WTC11 (cell line): ENCODE data around the gene DNAH14.

Experiments used
- ATF2 ChIP-seq: sonication (generic); formaldehyde crosslinking; IDR thresholded peaks from 2 replicates; pipeline ENCODE4 v1.8.1; 2022; ENCODE audit warnings: low read depth, missing genetic modification reagents, borderline replicate concordance
- ELF4 ChIP-seq: sonication (generic); formaldehyde crosslinking; IDR thresholded peaks from 2 replicates; pipeline ENCODE4 v1.8.1; 2022; ENCODE audit warnings: low read depth, mild to moderate bottlenecking, moderate library complexity, missing genetic modification reagents
- JUN ChIP-seq: sonication (generic); formaldehyde crosslinking; IDR thresholded peaks from 2 replicates; pipeline ENCODE4 v1.8.0; 2023; ENCODE audit warnings: mild to moderate bottlenecking, missing genetic modification reagents
- TCF7 ChIP-seq: sonication (generic); formaldehyde crosslinking; IDR thresholded peaks from 2 replicates; pipeline ENCODE4 v1.8.0; 2022; ENCODE audit warnings: mild to moderate bottlenecking, low read depth, missing genetic modification reagents, moderate library complexity
- ZNF416 ChIP-seq: fragments of 250-450 bp; sonication (Bioruptor Pico); IDR thresholded peaks from 2 replicates; pipeline ENCODE4 v1.9.0; 2021; ENCODE audit warnings: mild to moderate bottlenecking, inconsistent platforms
- ZNF423 ChIP-seq: fragments of 250-450 bp; sonication (Bioruptor Pico); IDR thresholded peaks from 2 replicates; pipeline ENCODE4 v2.1.2; 2022; ENCODE audit warnings: mild to moderate bottlenecking, moderate library complexity
- TF ChIP-seq, protein P1 (sequence below): sonication (generic); formaldehyde crosslinking; IDR thresholded peaks from 2 replicates; pipeline ENCODE4 v1.8.1; 2023; ENCODE audit warnings: mild to moderate bottlenecking, missing genetic modification reagents
- TF ChIP-seq, protein P2 (sequence below): fragments of 200-600 bp; IDR thresholded peaks from 2 replicates; pipeline ENCODE4 v1.8.0; 2022; ENCODE audit warnings: antibody characterized with exemption

DNA sequence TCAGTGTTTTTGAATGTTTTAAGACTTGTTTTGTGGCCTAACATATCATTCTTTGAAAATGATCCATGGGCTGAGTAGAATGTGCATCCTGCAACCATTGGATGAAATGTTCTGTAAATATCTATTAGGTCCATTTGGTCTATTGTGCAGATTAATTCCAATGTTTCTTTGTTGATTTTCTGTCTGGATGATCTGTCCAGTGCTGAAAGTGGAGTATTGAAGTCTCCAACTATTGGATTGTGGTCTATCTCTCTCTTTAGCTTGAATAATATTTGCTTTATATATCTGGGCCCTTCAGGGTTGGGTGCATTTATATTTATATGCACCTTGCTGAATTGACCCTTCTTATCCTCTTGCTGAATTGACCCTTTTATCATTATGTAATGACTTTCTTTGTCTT is 181.5 kb downstream of the DNAH14 start:
- TF ChIP-seq ZNF416 = no peak
- TF ChIP-seq, protein P1, sequence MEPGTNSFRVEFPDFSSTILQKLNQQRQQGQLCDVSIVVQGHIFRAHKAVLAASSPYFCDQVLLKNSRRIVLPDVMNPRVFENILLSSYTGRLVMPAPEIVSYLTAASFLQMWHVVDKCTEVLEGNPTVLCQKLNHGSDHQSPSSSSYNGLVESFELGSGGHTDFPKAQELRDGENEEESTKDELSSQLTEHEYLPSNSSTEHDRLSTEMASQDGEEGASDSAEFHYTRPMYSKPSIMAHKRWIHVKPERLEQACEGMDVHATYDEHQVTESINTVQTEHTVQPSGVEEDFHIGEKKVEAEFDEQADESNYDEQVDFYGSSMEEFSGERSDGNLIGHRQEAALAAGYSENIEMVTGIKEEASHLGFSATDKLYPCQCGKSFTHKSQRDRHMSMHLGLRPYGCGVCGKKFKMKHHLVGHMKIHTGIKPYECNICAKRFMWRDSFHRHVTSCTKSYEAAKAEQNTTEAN (CRISPR knock-in tag) = no peak
- TF ChIP-seq TCF7 (CRISPR knock-in tag) = no peak
- TF ChIP-seq, protein P2, sequence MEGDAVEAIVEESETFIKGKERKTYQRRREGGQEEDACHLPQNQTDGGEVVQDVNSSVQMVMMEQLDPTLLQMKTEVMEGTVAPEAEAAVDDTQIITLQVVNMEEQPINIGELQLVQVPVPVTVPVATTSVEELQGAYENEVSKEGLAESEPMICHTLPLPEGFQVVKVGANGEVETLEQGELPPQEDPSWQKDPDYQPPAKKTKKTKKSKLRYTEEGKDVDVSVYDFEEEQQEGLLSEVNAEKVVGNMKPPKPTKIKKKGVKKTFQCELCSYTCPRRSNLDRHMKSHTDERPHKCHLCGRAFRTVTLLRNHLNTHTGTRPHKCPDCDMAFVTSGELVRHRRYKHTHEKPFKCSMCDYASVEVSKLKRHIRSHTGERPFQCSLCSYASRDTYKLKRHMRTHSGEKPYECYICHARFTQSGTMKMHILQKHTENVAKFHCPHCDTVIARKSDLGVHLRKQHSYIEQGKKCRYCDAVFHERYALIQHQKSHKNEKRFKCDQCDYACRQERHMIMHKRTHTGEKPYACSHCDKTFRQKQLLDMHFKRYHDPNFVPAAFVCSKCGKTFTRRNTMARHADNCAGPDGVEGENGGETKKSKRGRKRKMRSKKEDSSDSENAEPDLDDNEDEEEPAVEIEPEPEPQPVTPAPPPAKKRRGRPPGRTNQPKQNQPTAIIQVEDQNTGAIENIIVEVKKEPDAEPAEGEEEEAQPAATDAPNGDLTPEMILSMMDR = no peak
- no peak for TF ChIP-seq ATF2 (CRISPR knock-in tag)
- no peak for TF ChIP-seq JUN (CRISPR knock-in tag)
- no peak for TF ChIP-seq ELF4 (CRISPR knock-in tag)
- TF ChIP-seq ZNF423 (CRISPR knock-in tag) = no peak
